B cell (primary cell): ENCODE results near the gene COX7B.

Experiments used
- EZH2 ChIP-seq: IDR thresholded peaks from 2 replicates; pipeline ENCODE4 v1.6.1; 2012; ENCODE audit warnings: borderline replicate concordance, low read depth, mild to moderate bottlenecking, moderate library complexity, low read length; ENCODE audit not compliant: insufficient read depth, poor library complexity, severe bottlenecking
- TF ChIP-seq, protein P1 (sequence below): fragments of 200-600 bp; IDR thresholded peaks from one replicate; pipeline ENCODE4 v1.8.0; 2022; ENCODE audit warnings: antibody characterized with exemption, mild to moderate bottlenecking

- TF ChIP-seq, protein P1, sequence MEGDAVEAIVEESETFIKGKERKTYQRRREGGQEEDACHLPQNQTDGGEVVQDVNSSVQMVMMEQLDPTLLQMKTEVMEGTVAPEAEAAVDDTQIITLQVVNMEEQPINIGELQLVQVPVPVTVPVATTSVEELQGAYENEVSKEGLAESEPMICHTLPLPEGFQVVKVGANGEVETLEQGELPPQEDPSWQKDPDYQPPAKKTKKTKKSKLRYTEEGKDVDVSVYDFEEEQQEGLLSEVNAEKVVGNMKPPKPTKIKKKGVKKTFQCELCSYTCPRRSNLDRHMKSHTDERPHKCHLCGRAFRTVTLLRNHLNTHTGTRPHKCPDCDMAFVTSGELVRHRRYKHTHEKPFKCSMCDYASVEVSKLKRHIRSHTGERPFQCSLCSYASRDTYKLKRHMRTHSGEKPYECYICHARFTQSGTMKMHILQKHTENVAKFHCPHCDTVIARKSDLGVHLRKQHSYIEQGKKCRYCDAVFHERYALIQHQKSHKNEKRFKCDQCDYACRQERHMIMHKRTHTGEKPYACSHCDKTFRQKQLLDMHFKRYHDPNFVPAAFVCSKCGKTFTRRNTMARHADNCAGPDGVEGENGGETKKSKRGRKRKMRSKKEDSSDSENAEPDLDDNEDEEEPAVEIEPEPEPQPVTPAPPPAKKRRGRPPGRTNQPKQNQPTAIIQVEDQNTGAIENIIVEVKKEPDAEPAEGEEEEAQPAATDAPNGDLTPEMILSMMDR, result no peak
- TF ChIP-seq EZH2, result no peak
Measured at GRCh38 chrX:77945910-77946545, 46.8 kb downstream of the COX7B start.
